ENCODE measurements around the gene NHERF2.

The NHERF2 gene

DNA sequence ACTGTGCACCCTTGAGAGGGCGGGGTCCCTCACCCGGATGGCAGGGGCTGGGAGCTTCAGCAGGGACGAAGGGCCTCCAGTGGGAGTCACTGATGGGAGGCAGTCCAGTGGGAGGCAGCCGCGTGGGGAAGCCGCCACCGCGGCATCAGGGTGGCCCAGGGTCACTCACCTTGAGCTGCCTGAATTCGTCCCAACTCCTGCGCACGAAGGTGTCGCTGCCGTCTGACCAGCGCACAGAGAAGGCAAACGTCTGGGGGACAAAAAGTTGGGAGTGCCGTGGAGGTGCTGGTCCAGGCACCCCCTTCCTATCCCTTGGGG lies 46.0 kb upstream of the NHERF2 start:
- TF ChIP-seq, protein P1, sequence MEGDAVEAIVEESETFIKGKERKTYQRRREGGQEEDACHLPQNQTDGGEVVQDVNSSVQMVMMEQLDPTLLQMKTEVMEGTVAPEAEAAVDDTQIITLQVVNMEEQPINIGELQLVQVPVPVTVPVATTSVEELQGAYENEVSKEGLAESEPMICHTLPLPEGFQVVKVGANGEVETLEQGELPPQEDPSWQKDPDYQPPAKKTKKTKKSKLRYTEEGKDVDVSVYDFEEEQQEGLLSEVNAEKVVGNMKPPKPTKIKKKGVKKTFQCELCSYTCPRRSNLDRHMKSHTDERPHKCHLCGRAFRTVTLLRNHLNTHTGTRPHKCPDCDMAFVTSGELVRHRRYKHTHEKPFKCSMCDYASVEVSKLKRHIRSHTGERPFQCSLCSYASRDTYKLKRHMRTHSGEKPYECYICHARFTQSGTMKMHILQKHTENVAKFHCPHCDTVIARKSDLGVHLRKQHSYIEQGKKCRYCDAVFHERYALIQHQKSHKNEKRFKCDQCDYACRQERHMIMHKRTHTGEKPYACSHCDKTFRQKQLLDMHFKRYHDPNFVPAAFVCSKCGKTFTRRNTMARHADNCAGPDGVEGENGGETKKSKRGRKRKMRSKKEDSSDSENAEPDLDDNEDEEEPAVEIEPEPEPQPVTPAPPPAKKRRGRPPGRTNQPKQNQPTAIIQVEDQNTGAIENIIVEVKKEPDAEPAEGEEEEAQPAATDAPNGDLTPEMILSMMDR (conservative IDR thresholded peaks at IDR 0.05), result no peak
- H3K27ac ChIP-seq, result no peak overlapping the region

DNA sequence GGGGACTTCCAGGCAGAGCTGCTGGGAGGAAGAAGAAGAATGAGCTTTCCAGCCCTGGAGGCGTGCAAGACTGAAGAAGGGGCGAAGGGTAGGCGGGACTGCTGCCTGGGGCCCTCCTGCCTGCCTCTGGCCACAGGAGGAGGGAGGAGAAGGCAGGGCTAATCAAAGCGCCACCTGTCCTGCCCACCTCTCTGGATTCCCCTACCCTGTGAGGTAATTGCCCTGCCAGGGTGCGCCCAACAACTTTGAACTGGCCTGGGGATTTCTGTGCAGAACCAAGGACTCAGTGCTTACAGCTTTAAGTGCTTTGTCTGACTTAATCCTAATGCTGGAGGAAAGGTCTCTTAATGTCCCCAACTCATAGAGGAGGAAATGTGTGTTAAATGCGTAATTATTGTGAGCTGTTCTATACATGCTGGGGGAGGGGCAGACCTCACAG lies 45.3 kb upstream of the NHERF2 start, which contains the start of gene NOXO1:
NOXO1 (minus strand) TSS at position 72 of the 439 bp plus-strand sequence. CDS start 290 bp downstream, outside the sequence.
- H3K27ac ChIP-seq, result no peak within 1 kb of the TSS
- TF ChIP-seq, protein P1 (conservative IDR thresholded peaks at IDR 0.05), result no peak

DNA sequence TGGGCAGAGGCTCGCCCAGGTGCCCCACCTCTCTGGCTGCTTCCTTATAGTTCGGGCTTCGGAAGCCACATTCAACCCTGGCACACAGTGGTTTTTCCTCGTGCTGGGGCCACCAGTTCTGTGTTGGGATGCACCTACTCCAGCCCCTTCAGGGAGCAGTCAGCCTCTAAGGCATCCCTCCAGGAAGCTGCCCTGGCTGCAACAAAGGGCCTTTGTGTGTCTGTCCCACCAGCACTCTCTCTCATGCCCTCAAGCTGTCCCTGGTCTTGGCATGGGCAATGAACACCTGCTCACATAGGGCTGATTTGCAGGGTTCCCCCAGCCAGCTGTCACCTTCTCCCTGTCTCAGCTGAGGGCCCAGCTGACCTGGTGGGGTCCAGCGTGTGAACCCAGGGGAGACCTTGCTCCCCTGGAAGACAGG lies 44.7 kb upstream of the NHERF2 start:
- H3K27ac ChIP-seq, result no peak overlapping the region
- TF ChIP-seq, protein P1 (conservative IDR thresholded peaks at IDR 0.05), result no peak

DNA sequence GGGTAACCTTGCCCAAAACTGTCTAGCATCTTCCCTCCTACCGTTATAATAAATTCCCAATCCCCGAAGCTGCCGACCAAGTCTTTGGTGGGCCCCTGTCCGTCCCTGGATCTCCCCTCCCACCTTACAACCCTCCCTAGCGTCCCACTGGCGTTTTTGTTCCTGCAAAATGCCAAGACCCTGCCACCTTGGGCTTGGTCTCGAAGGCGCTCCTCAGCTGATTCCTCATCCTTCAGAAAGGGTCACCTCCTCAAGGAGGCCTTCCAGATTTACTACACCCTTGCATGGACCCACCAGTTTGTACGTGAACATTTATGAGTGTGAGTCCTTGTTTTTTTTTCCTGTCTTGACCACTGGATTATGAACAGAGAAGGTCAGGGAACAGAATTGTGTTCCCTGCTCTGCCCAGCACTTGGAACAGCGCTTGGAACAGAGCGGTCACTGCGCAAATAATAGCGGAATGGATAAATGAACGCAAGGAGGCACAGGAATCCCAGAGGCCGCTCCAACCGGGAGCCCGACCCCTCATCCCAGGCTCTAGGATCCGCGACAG lies 43.6 kb upstream of the NHERF2 start:
- TF ChIP-seq, protein P1 (conservative IDR thresholded peaks at IDR 0.05), result no peak
- peak overlapping the region; percentile 81 for H3K27ac ChIP-seq

DNA sequence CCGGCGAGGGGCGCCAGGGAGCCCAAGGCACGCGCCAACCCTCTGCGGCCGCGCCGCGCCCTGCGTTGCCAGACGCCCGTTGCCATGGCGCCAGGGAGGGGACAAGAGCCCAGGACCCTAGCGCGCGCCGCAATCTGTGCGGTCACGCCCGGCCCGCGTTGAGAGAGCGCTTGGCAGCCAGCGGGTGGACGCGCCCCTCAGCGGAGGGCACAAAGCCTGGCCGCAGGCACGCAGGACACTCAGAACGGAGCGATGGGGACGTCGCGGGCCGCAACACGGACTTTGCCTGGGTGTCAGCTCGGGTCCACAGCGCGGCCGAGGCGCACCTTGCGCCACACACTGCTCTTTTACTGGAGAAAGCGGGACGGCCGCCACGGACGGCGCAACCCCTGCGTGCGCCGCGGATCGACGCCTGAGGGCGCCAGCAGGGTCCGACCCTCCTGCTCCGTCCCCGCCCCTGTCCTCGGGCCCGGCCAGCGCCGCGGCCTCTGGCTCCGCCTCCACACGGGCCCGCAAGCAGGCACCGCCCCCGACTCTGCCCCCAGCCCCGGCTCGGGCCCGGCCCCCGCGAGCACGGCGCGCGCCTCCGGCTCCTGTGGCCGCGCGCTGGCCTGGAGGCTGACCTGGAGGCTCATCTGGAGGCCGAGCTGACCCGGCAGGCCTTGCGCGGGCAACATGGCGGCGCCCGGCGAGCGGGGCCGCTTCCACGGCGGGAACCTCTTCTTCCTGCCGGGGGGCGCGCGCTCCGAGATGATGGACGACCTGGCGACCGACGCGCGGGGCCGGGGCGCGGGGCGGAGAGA lies 43.0 kb upstream of the NHERF2 start, which contains the start of gene GFER:
GFER (plus strand) TSS at position 650 of the 803 bp plus-strand sequence; CDS start at position 676, 26 bp downstream.
- TF ChIP-seq, protein P1 (conservative IDR thresholded peaks at IDR 0.05), result peak; percentile 51
- H3K27ac ChIP-seq, result peak within 1 kb of the TSS; percentile 81

DNA sequence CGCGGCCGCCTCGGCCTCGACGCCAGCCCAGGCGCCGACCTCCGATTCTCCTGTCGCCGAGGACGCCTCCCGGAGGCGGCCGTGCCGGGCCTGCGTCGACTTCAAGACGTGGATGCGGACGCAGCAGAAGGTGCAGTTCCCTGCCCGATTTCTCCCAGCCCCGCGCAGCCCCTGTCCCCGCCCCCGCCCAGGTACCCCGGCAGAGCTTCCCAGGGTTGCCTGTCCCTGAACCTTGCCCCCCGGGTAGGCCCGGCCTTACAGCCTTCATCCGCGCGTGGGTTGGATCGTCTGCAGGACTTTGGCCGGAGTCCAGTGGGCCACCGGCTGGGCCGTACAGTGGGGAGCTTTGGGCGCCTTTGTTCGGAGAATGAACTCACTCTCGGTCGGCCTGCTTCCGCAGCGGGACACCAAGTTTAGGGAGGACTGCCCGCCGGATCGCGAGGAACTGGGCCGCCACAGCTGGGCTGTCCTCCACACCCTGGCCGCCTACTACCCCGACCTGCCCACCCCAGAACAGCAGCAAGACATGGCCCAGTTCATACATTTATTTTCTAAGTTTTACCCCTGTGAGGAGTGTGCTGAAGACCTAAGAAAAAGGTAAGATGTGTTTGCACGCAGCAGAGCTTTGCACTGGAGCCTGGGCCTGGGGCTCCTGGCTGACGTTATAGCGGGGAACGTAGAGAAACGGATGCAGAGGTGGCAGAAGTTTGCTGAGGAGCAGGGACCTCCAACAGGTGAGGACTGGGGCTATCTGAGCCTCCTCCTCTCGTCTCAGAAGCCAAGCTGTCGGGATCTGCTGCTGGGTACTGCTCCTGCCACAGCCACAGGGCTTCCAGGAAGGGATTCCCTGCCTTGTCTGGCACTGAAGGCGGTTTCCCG lies 42.1 kb upstream of the NHERF2 start:
- H3K27ac ChIP-seq, result peak overlapping the region; percentile 81
- TF ChIP-seq, protein P1 (conservative IDR thresholded peaks at IDR 0.05), result no peak

Measured in VCaP (cell line).